Fibroblast of lung (primary cell): Measurements from ENCODE around the gene KCNN3. TPM values are rescaled to one million over a fixed set of nuclear protein-coding genes. Genes with fewer than 3 reads are reported as not detected.

ENCODE experiments used
- DNase-seq, 2 donors: peaks; one replicate each; pipeline versions ENCODE4 v3.0.0 to v3.0.0-alpha.2; 2010; ENCODE audit warnings: low read depth in 2 of 2
- H2AFZ ChIP-seq: 2 replicates; pipeline ENCODE4 v1.5.1; 2012; ENCODE audit warnings: low read length, control low read depth, inconsistent platforms
- H3K27ac ChIP-seq: 2 replicates; pipeline ENCODE4 v1.5.1; 2011; ENCODE audit warnings: low read length, control low read depth; ENCODE audit not compliant: insufficient read depth
- H3K27me3 ChIP-seq: 2 replicates; pipeline ENCODE4 v1.5.1; 2011; ENCODE audit warnings: mild to moderate bottlenecking, low read length; ENCODE audit not compliant: control insufficient read depth, insufficient read depth
- H3K36me3 ChIP-seq: 2 replicates; pipeline ENCODE4 v1.5.1; 2011; ENCODE audit warnings: low read length; ENCODE audit not compliant: control insufficient read depth, insufficient read depth
- H3K4me1 ChIP-seq: 2 replicates; pipeline ENCODE4 v1.5.1; 2011; ENCODE audit warnings: low read length; ENCODE audit not compliant: control insufficient read depth, insufficient read depth; ENCODE audit errors: extremely low read depth
- H3K4me2 ChIP-seq: 2 replicates; pipeline ENCODE4 v1.5.1; 2011; ENCODE audit warnings: low read length, control low read depth; ENCODE audit not compliant: insufficient read depth; ENCODE audit errors: extremely low read depth
- H3K4me3 ChIP-seq, 4 experiments: fragments of 200-600 bp in 1 of 4; sonication (generic) in 1 of 4; replicated peaks in 1 of 4; 2 replicates each; pipeline ENCODE4 v1.5.1; 2011 to 2016; ENCODE audit warnings: low read length in 4 of 4, low read depth in 3 of 4, mild to moderate bottlenecking in 3 of 4, control low read depth in 2 of 4, inconsistent platforms in 1 of 4, mixed read lengths in 1 of 4; ENCODE audit not compliant: insufficient read depth in 1 of 4; ENCODE audit errors: control extremely low read depth in 1 of 4
- H3K79me2 ChIP-seq: 2 replicates; pipeline ENCODE4 v1.5.1; 2012; ENCODE audit warnings: mild to moderate bottlenecking, low read length, inconsistent platforms; ENCODE audit not compliant: control insufficient read depth, insufficient read depth
- H3K9ac ChIP-seq: 2 replicates; pipeline ENCODE4 v1.5.1; 2011; ENCODE audit warnings: mild to moderate bottlenecking, low read length, control low read depth; ENCODE audit not compliant: insufficient read depth
- H3K9me3 ChIP-seq: 2 replicates; pipeline ENCODE4 v1.5.1; 2012; ENCODE audit warnings: low read depth, low read length; ENCODE audit not compliant: control insufficient read depth, insufficient read depth
- H4K20me1 ChIP-seq: 2 replicates; pipeline ENCODE4 v1.5.1; 2011; ENCODE audit warnings: low read length; ENCODE audit not compliant: control insufficient read depth, insufficient read depth; ENCODE audit errors: extremely low read depth
- EZH2 ChIP-seq: IDR thresholded peaks from 2 replicates; pipeline ENCODE4 v1.5.1; 2012; ENCODE audit warnings: low read length, control low read depth, mild to moderate bottlenecking; ENCODE audit errors: missing control alignments
- polyA plus RNA-seq, 2 donors: library from polyadenylated mRNA; depleted of rRNA in 1 of 2; stranded (reverse) in 1 of 2; unstranded in 1 of 2; fragments of >200 nt; gene quantifications; 2 replicates each; pipeline ENCODE4 v1.2.1, GENCODE V29; 2011 to 2012; ENCODE audit warnings: missing spikeins in 1 of 2
- total RNA-seq: library from RNA; depleted of rRNA; stranded (reverse); fragments of >200 nt; gene quantifications from 2 replicates; pipeline ENCODE4 v1.2.1, GENCODE V29; 2014
- TF ChIP-seq, protein P1 (sequence below), 2 donors: IDR thresholded peaks in 1 of 2; conservative IDR thresholded peaks in 1 of 2; 1 replicate in 1 of 2; 2 replicates in 1 of 2; pipeline ENCODE4 v1.5.1; 2011 to 2012; ENCODE audit warnings: low read length in 2 of 2, control low read depth in 1 of 2, inconsistent platforms in 1 of 2, low read depth in 1 of 2, mild to moderate bottlenecking in 1 of 2

Gene KCNN3
- total and polyA plus RNA-seq, 2 donors (not counting 1 experiment from before 2014, with no cell fraction given), result not detected

DNA sequence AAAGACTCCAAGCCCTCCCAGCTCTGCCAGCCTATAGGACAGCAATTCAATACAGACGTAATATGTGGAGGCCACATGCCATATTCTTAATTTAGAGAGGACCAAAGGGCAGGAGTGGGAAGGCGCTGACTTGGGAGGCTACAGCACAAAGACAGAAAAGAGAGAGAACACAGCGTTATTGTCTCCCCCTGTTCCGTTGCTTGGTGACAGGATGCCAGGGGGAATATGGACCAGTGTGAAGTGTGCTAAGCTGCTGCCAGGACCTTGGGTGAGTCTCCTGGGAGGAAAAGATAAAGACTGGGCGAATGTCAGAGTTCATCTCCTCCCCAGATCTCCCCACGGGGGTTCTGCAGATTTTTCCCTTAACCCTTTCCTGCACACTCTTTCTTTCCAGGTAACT, 160.0 kb downstream of the KCNN3 start:
- H4K20me1 ChIP-seq, result no peaks in the 10 kb centered on the region
- DNase-seq, result no peak
- H3K9me3 ChIP-seq, result no peaks in the 10 kb centered on the region
- H3K4me1 ChIP-seq, result no peaks in the 10 kb centered on the region
- H3K36me3 ChIP-seq, result no peaks in the 10 kb centered on the region
- H3K4me3 ChIP-seq, result no peak overlapping the region
- H3K27ac ChIP-seq, result no peak overlapping the region
- TF ChIP-seq, protein P1, sequence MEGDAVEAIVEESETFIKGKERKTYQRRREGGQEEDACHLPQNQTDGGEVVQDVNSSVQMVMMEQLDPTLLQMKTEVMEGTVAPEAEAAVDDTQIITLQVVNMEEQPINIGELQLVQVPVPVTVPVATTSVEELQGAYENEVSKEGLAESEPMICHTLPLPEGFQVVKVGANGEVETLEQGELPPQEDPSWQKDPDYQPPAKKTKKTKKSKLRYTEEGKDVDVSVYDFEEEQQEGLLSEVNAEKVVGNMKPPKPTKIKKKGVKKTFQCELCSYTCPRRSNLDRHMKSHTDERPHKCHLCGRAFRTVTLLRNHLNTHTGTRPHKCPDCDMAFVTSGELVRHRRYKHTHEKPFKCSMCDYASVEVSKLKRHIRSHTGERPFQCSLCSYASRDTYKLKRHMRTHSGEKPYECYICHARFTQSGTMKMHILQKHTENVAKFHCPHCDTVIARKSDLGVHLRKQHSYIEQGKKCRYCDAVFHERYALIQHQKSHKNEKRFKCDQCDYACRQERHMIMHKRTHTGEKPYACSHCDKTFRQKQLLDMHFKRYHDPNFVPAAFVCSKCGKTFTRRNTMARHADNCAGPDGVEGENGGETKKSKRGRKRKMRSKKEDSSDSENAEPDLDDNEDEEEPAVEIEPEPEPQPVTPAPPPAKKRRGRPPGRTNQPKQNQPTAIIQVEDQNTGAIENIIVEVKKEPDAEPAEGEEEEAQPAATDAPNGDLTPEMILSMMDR (conservative IDR thresholded peaks at IDR 0.05 in 1 of 2, IDR thresholded peaks at IDR 0.05 in 1 of 2; ENCODE audit: low read depth in 1 of 2, low read length in 2 of 2), result no peak
- no peak for TF ChIP-seq EZH2
- no peak overlapping the region for H3K9ac ChIP-seq
- H3K27me3 ChIP-seq, result peaks cover 5% of the 10 kb centered on the region
- no peaks in the 10 kb centered on the region for H3K79me2 ChIP-seq
- no peak overlapping the region for H2AFZ ChIP-seq
- no peak overlapping the region for H3K4me2 ChIP-seq

DNA sequence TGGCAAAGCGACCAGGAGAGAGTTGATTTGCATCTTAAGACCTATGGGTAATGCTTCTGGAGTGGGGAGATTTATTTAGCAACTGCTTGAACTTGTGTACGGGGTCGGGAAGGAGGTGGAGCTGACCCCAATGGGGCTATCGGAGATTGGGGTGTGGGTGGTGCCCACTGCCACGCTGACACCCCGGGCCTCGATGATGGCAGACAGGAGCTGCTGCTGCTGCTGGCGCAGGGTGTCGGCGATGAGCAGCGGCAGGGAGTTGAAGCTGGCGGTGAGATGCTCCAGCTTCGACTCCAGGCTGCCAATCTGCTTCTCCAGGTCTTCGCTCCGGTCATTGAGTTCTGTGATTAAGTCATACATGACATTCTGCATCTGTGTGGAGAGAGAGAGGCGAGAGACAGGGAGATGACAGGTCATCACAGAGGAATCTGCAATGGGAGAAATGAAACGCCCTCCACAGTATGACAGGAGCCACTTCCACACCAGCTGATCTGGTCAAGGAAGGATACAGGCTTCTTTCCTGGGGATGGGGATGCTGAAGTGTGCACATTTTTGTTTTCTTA, 162.1 kb downstream of the KCNN3 start:
- no peak overlapping the region for H2AFZ ChIP-seq
- no peaks in the 10 kb centered on the region for H3K9me3 ChIP-seq
- TF ChIP-seq, protein P1 (conservative IDR thresholded peaks at IDR 0.05 in 1 of 2, IDR thresholded peaks at IDR 0.05 in 1 of 2; ENCODE audit: low read depth in 1 of 2, low read length in 2 of 2), result no peak
- peak; percentile 50 for TF ChIP-seq EZH2
- H4K20me1 ChIP-seq, result no peaks in the 10 kb centered on the region
- no peak overlapping the region for H3K9ac ChIP-seq
- H3K4me1 ChIP-seq, result no peaks in the 10 kb centered on the region
- H3K36me3 ChIP-seq, result no peaks in the 10 kb centered on the region
- H3K4me3 ChIP-seq, result no peak overlapping the region
- H3K27me3 ChIP-seq, result peaks cover 6% of the 10 kb centered on the region
- no peaks in the 10 kb centered on the region for H3K79me2 ChIP-seq
- no peak for DNase-seq
- H3K27ac ChIP-seq, result no peak overlapping the region
- no peak overlapping the region for H3K4me2 ChIP-seq

DNA sequence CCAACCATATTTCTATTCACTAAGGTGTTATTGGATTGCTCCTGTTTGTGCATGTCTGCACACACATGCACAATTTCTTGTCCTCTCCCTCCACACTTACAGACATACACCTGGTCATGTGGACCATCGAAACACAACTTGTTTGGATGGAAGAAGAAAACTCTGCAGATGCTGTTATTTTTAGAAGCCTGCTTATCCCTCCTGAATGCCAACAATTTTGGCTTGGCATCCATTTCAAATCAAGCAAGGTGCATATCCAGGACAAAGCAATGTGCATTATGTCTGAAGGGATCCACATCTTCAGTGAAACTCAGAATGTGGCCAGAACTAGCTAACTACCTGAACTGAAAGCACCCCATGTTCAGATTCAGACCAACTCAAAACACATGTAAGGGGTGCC, 163.2 kb downstream of the KCNN3 start:
- no peaks in the 10 kb centered on the region for H4K20me1 ChIP-seq
- no peak for DNase-seq
- H3K9me3 ChIP-seq, result no peaks in the 10 kb centered on the region
- H3K4me3 ChIP-seq, result no peak overlapping the region
- H3K27ac ChIP-seq, result no peak overlapping the region
- no peaks in the 10 kb centered on the region for H3K79me2 ChIP-seq
- TF ChIP-seq, protein P1 (conservative IDR thresholded peaks at IDR 0.05 in 1 of 2, IDR thresholded peaks at IDR 0.05 in 1 of 2; ENCODE audit: low read depth in 1 of 2, low read length in 2 of 2), result no peak
- no peak for TF ChIP-seq EZH2
- H3K4me1 ChIP-seq, result no peaks in the 10 kb centered on the region
- H3K36me3 ChIP-seq, result no peaks in the 10 kb centered on the region
- H2AFZ ChIP-seq, result no peak overlapping the region
- peaks cover 5% of the 10 kb centered on the region for H3K27me3 ChIP-seq
- H3K4me2 ChIP-seq, result no peak overlapping the region
- no peak overlapping the region for H3K9ac ChIP-seq
